ENCODE results near the gene NGFR.
A peak's percentile ranks its signal among the peaks of the same experiment; 100 is the strongest.
"Not testable (repeated sequence)": the region's sequence is repeated elsewhere in the genome, so short reads cannot be mapped to it uniquely, and the experiment has no call there.

Gene NGFR

DNA sequence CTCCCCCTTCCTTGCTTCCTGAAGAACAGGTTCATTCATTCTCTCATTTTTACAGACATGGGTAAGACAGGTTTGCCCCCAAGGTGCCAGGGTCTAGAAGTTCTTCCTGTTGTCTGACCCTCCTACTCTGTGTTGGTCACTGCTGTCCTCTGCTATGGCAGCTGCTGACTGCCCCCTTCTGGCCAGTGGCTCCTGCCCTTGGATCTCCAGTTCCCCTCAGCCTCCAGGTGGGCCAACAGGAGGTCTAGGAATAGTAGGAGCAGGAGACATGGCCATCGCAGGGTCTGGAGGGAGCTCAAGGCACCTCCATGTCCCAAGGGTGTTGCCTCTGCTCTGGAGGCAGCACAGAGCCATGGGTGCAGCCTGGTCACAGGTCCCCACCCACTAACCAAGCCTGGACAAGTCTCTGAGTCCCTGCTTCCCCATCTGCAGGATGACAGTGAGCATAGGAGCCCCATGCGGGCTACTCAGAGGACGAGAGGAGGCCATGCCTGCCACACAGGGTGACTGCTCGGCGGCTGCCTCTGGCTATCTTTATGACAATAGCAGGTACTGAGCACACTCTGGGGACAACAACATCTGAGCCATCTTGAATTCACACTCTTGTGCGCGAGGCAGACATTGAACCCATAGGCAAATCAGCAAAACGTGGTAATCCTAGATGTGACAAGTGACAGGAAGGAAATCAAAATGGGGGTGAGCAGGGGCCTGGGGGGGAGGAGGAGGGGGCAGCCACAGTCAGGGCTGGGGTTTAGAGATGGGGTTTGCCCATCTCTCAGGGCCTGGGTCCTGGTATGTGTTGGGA, 53.6 kb downstream of the NGFR start:
- Histone ChIP-seq H3K27me3 (ENCODE audit: control insufficient read depth, insufficient read depth, low read length) (no peaks in the 10 kb centered on the region), H3K36me3 (ENCODE audit: control insufficient read depth, insufficient read depth, low read length) (no peaks in the 10 kb centered on the region), H3K27ac (ENCODE audit: low read depth, low read length) (no peak overlapping the region), H3K9ac (ENCODE audit: low read length) (no peak overlapping the region), H3K4me1 (ENCODE audit: control insufficient read depth, insufficient read depth, low read length) (no peaks in the 10 kb centered on the region), H3K4me3 (ENCODE audit: low read length) (no peak overlapping the region)

DNA sequence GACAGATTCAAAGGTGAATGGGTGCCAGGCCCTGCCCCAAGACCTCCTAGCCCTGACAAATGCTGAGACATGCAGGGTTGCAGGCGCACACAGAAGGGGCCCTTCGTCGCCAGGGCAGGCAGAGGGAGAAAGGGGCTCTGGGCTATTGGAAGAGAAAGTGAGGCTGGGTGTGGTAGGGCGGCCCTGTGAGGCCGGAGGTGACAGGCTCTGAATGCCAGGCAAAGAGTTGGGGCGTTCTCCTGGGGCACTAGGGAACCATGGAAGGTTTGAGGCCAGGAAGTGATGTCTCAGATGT, 54.2 kb downstream of the NGFR start:
- H3K27me3 ChIP-seq (ENCODE audit: control insufficient read depth, insufficient read depth, low read length): no peaks in the 10 kb centered on the region
- no peaks in the 10 kb centered on the region for H3K36me3 ChIP-seq (ENCODE audit: control insufficient read depth, insufficient read depth, low read length)
- no peak overlapping the region for H3K27ac ChIP-seq (ENCODE audit: low read depth, low read length)
- no peak overlapping the region for H3K9ac ChIP-seq (ENCODE audit: low read length)
- no peak overlapping the region for H3K4me3 ChIP-seq (ENCODE audit: low read length)
- no peaks in the 10 kb centered on the region for H3K4me1 ChIP-seq (ENCODE audit: control insufficient read depth, insufficient read depth, low read length)

DNA sequence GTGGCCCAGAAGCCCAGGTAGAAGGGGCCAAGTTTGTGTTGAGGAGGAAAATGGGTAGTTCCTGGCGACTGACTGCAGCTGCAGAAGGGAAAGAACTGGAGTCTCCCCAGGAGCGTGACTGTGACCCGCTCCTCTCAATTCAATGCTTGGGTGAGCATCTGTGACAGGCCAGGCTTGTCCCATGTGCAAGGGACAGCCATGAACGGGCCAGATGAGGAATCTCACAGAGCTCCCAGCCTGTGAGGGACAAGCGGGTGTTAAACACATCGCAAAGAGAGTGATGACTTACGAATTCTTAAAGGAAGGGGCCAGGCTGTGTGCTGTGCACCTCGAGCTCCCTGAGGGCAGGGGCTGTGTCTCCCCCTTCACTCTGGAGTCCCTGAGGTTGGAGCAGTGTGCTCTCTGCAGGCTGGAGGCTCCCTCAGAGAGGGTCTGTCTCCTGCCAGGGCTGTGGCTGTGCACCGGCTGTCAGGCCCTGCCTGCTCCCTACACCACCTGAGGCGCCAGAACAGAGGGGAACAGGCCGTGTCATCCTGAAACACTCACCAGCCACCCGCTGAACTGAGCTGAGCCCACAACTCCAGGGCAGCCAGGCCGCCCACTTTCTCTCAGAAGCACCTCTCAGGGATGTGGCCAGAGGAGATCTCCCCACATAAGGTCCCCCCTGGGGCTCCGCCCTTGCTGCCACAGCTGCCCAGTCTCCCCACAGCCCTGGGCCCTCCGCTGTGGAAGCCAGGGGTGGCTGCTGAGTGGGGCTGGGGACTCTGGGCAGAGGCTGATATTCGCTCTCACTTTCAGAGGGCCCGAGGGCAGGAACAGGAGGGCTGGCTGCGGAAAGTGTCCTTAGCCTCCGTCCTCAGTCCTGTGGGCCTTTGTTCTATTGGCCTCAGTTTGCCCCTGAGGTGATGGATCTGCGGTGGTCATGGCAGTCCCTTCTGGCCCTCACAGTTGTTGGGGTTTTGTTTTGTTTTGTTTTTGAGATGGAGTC, 54.9 kb downstream of the NGFR start:
- Histone ChIP-seq H3K4me1 (ENCODE audit: control insufficient read depth, insufficient read depth, low read length) (no peaks in the 10 kb centered on the region), H3K9ac (ENCODE audit: low read length) (no peak overlapping the region), H3K27me3 (ENCODE audit: control insufficient read depth, insufficient read depth, low read length) (no peaks in the 10 kb centered on the region), H3K36me3 (ENCODE audit: control insufficient read depth, insufficient read depth, low read length) (no peaks in the 10 kb centered on the region), H3K4me3 (ENCODE audit: low read length) (no peak overlapping the region), H3K27ac (ENCODE audit: low read depth, low read length) (no peak overlapping the region)

DNA sequence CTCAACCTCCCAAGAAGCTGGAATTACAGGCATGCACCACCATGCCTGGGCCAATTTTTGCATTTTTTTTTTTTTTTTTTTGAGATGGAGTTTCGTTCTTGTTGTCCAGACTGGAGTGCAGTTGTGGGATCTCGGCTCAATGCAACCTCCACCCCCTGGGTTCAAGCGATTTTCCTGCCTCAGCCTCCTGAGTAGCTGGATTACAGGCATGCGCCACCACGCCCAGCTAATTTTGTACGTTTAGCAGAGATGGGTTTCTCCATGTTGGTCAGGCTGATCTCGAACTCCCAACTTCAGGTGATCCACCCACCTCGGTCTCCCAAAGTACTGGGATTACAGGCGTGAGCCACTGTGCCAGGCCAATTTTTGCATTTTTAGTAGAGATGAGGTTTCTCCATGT, 55.7 kb downstream of the NGFR start:
- not testable (repeated sequence) for H3K36me3 ChIP-seq (ENCODE audit: control insufficient read depth, insufficient read depth, low read length); H3K27me3 ChIP-seq (ENCODE audit: control insufficient read depth, insufficient read depth, low read length); H3K4me3 ChIP-seq (ENCODE audit: low read length); H3K4me1 ChIP-seq (ENCODE audit: control insufficient read depth, insufficient read depth, low read length); H3K27ac ChIP-seq (ENCODE audit: low read depth, low read length); H3K9ac ChIP-seq (ENCODE audit: low read length)

DNA sequence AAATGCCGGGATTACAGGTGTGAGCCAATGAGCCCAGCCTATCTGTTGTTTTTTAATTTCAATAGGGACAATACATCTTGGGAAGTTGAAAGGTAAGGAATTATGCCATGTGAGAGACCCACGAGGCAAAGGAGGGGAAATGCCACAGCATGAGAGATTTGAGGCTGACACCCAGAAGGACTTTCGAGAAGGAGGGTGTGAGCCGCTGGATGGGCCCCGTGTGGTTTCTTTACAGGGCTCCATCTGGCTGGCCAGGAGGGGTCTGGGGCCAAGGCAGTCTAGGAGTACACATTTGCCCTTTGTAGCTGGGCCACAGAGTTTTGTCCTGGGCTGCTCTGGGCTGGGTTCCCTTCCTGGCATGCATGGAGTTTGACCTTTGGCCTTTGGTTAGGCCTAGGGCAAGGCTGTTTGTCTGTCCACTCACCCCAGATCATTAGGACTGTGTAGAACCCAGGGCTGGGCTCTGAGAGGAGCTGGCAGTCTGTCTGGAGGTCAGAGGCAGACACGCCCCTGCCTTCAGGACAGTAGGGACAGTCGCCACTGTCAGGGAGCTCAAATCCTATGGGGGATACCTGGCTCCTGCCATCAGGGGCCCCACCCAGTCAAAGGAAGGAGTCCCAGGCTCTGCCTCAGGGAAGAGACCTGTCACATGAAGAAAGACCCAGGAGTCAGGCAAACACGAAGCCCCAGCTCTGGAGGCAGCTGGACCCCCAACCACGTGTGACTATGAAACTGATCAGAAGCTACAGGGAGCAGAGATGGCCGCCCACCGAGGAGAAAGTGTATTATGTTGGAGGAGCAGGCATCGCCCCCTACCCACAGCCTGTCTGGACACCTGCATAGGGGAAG, 56.4 kb downstream of the NGFR start:
- H3K27me3 ChIP-seq (ENCODE audit: control insufficient read depth, insufficient read depth, low read length): no peaks in the 10 kb centered on the region
- H3K36me3 ChIP-seq (ENCODE audit: control insufficient read depth, insufficient read depth, low read length): no peaks in the 10 kb centered on the region
- H3K9ac ChIP-seq (ENCODE audit: low read length): no peak overlapping the region
- no peaks in the 10 kb centered on the region for H3K4me1 ChIP-seq (ENCODE audit: control insufficient read depth, insufficient read depth, low read length)
- no peak overlapping the region for H3K27ac ChIP-seq (ENCODE audit: low read depth, low read length)
- H3K4me3 ChIP-seq (ENCODE audit: low read length): no peak overlapping the region

DNA sequence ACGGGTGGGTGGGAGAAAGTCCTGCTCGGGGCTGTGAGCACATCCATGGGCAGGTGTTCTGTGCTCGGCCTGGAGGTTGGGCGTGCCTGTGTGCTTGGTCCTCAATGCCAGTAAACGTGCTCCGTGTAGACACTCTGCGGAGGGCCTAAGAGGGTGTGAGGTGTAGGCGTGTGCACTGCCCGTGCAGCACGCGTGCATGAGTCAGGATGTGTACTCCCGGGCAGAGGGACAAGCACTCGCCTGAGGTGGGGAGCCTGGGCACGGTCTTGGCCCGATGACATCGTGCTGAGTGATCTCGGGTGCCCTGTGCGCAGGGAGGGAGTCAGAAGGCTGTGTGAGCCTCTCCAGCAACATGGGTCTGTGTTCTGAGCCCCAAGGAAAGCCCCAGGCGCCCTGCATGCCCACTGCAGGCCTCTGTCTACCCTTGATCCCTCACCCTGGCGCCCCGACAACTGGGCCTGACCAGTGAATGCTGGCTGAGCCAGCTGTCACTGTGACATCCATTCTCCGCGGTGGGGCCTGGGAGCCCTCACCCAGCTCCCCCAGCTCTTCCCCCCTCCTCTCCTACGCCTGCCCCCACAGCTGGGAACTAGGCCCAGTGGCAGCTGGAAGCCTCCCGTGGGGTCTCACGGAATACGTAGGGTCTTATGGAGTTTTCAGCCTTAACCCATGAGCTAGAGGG, 57.1 kb downstream of the NGFR start:
- Histone ChIP-seq H3K9ac (ENCODE audit: low read length) (no peak overlapping the region), H3K36me3 (ENCODE audit: control insufficient read depth, insufficient read depth, low read length) (no peaks in the 10 kb centered on the region), H3K4me1 (ENCODE audit: control insufficient read depth, insufficient read depth, low read length) (no peaks in the 10 kb centered on the region), H3K27me3 (ENCODE audit: control insufficient read depth, insufficient read depth, low read length) (no peaks in the 10 kb centered on the region), H3K4me3 (ENCODE audit: low read length) (no peak overlapping the region), H3K27ac (ENCODE audit: low read depth, low read length) (no peak overlapping the region)

DNA sequence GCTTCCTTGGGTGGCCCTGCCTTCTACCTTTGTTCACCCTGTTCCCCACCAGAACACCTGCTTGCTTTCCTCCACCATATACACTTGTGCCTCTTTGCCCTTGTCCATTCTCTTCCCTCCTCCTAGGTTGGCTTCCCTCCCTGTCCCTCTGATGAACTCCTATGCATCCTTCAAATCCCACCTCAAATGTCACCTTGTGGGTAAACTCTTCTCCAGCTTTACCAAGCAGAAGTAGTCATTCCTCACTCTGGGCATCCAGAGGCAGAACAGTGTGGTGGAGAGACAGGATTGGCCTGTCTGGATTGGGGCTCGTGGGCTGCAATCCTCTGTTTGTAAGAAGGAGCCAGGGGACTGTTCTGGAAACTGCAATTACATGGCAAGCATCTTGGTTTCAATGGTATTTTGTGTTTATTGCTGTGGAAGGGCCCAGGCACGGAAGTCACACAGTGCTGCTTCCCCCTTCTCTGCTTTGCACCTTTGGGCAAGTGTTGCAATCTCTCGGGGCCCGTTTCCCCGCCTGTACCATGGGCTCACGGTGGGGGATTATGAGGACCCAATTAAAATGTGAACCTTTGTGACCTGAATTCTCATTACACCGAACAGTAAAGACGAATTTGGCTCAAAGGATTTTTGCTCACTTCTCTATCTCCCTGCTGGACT, 58.7 kb downstream of the NGFR start:
- no peak overlapping the region for H3K27ac ChIP-seq (ENCODE audit: low read depth, low read length)
- H3K27me3 ChIP-seq (ENCODE audit: control insufficient read depth, insufficient read depth, low read length): no peaks in the 10 kb centered on the region
- H3K9ac ChIP-seq (ENCODE audit: low read length): no peak overlapping the region
- no peak overlapping the region for H3K4me3 ChIP-seq (ENCODE audit: low read length)
- no peaks in the 10 kb centered on the region for H3K4me1 ChIP-seq (ENCODE audit: control insufficient read depth, insufficient read depth, low read length)
- no peaks in the 10 kb centered on the region for H3K36me3 ChIP-seq (ENCODE audit: control insufficient read depth, insufficient read depth, low read length)

DNA sequence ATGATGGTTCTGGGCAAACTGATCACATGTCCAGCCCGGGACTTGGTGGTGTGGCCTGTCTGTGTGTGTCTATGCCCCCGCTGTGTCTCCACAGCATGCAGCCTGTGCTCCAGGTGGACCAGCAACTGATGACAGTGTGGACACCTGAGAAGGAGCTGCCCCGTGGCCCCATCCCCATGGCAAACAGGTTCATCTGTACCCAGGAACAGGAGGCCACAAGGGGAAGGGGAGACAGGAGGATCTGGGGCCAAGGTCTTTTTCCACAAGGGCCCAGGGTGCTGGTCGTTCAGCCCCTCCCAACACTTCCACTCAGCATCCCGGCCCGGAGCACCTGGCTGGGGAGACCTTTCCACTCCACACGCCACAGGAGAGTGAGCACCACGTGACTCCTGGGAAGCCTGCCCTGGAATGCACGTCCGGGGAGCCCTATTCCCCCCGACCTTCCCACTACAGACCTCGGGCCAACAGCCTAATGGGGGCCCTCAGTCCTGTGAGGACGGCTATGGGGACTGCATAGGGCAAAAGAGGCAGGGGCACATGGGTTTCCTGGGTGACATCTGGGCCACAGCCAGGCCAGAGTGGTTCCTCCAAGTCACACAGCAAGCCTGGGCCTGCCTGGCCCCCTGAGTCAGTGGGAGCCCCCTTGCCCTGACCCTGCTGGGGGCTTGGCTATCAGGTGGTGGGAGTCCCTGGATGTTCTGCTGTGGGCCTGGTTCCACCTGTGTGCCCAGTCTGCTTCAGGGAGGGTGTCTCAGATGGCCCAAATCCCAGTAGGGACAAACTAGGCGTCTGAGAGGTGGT, 59.8 kb downstream of the NGFR start:
- Histone ChIP-seq H3K9ac (ENCODE audit: low read length) (no peak overlapping the region), H3K27ac (ENCODE audit: low read depth, low read length) (no peak overlapping the region), H3K27me3 (ENCODE audit: control insufficient read depth, insufficient read depth, low read length) (no peaks in the 10 kb centered on the region), H3K4me3 (ENCODE audit: low read length) (no peak overlapping the region), H3K4me1 (ENCODE audit: control insufficient read depth, insufficient read depth, low read length) (no peaks in the 10 kb centered on the region), H3K36me3 (ENCODE audit: control insufficient read depth, insufficient read depth, low read length) (no peaks in the 10 kb centered on the region)

DNA sequence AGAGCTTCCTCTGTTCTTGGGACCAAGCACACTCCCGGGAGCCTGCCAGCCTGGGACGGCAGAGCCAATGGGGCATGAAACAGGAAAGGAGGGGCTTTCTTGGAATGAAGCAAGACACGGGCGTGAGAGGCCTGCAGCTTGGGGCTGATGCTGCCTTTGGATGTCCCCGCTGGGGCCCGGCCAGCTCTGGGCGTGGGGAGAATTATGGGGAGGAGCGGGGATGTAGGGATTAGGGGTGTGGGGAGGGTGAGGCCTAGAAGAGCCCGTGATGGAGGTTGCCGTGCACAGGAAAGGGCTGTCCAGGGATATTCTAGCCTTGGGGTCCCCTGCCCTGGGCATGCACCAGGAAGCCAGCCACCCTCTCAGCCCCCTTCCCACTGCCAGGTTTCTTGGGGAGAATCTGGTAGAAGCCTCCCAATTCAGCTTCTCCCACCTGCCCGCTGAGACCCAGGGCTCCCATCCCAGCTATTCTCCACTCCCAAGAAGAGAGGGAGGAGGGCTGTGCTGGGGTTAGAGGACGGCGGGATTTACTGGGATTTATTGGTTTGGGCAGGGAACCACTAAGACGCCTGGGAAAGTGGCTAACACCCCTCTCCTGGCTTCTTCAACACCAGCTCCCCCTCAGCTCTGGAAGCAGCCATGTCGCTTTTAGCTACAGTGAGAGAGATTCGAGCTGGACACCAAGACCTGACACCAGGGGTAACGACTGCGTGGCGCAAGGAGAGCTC, 60.6 kb downstream of the NGFR start:
- Histone ChIP-seq H3K9ac (ENCODE audit: low read length) (no peak overlapping the region), H3K36me3 (ENCODE audit: control insufficient read depth, insufficient read depth, low read length) (no peaks in the 10 kb centered on the region), H3K4me3 (ENCODE audit: low read length) (no peak overlapping the region), H3K27ac (ENCODE audit: low read depth, low read length) (no peak overlapping the region), H3K27me3 (ENCODE audit: control insufficient read depth, insufficient read depth, low read length) (no peaks in the 10 kb centered on the region), H3K4me1 (ENCODE audit: control insufficient read depth, insufficient read depth, low read length) (no peaks in the 10 kb centered on the region)

DNA sequence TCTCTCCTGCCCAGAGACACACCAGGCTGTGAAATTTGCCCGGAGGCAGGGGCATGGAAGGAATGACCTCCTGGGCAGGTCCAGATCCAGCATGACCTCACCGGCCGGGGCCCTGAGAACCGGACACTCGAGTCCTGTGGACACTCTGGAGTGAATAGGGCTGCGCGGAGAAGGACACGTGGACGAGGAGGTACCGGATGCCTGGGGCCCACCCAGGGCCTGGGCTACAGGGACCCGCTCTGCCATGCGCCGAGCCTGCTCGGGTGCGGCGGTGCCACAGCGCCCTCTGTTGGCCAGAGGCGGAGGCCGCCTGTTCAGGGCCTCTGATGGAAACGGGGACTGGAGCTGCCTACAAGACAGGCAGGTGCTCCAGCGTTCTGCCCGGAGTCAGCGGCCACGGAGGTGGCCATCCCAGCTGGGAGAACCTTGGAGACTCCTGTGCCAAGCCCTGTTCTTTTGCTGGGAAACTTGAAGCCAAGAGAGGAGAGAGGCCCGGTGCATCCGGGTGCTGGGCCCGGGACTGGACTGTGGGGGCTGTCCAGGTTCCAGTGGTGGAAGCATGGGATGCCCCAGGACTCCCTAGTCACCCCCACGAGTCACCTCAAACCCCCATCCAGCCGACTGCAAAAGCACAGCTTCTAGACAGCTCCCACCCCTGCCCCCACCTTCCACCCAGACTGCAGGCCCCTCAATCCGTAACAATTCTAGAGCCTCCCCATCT, 61.3 kb downstream of the NGFR start:
- no peak overlapping the region for H3K4me3 ChIP-seq (ENCODE audit: low read length)
- no peaks in the 10 kb centered on the region for H3K36me3 ChIP-seq (ENCODE audit: control insufficient read depth, insufficient read depth, low read length)
- H3K4me1 ChIP-seq (ENCODE audit: control insufficient read depth, insufficient read depth, low read length): no peaks in the 10 kb centered on the region
- H3K27me3 ChIP-seq (ENCODE audit: control insufficient read depth, insufficient read depth, low read length): no peaks in the 10 kb centered on the region
- no peak overlapping the region for H3K27ac ChIP-seq (ENCODE audit: low read depth, low read length)
- peak overlapping the region; percentile 22 for H3K9ac ChIP-seq (ENCODE audit: low read length)
